KBM-7 (cell line): ENCODE measurements around the gene MAPRE3.

Experiments used
- DNase-seq: peaks from one replicate; pipeline ENCODE4 v3.0.0-alpha.2; 2015
- in situ Hi-C: fragments of 300-500 bp; cut with MboI; formaldehyde crosslinking; loops from 2 replicates; pipeline ENCODE4 v1.14.3; 2020; ENCODE audit warnings: low sequenced_read_pairs, low pct_unique_long_range_greater_than_20kb, mixed read lengths

The MAPRE3 gene

GRCh38 chr2:27025281-27025800 lies 54.9 kb downstream of the MAPRE3 start:
- DNase-seq = no peak
- in situ Hi-C loops = no loop called here

GRCh38 chr2:27025861-27026851 lies 55.7 kb downstream of the MAPRE3 start:
- no peak for DNase-seq
- in situ Hi-C loops = no loop called here

GRCh38 chr2:27027211-27027651 lies 56.8 kb downstream of the MAPRE3 start:
- DNase-seq = no peak
- in situ Hi-C loops = no loop called here

- no peak for DNase-seq
- in situ Hi-C loops = no loop called here
Measured at GRCh38 chr2:27029051-27029450, 58.6 kb downstream of the MAPRE3 start.

GRCh38 chr2:27032495-27033252 lies 62.2 kb downstream of the MAPRE3 start, which contains the start of gene TMEM214:
TSS of gene TMEM214 (plus strand) at chr2:27032965. CDS start at chr2:27033016, 51 bp downstream.
- peak; percentile 87 for DNase-seq
- in situ Hi-C loops = no loop called here

- DNase-seq = peak; percentile 15
- in situ Hi-C loops = no loop called here
Measured at GRCh38 chr2:27033253-27033852, 62.9 kb downstream of the MAPRE3 start.

- DNase-seq = no peak
- in situ Hi-C loops = no loop called here
Measured at GRCh38 chr2:27038012-27038411, 67.6 kb downstream of the MAPRE3 start.

GRCh38 chr2:27038631-27039339 lies 68.3 kb downstream of the MAPRE3 start:
- in situ Hi-C loops = no loop called here
- no peak for DNase-seq

- no peak for DNase-seq
- in situ Hi-C loops = no loop called here
Measured at GRCh38 chr2:27039426-27039825, 69.0 kb downstream of the MAPRE3 start.

- in situ Hi-C loops = no loop called here
- DNase-seq = no peak
Measured at GRCh38 chr2:27039871-27040270, 69.4 kb downstream of the MAPRE3 start.

- DNase-seq = no peak
- in situ Hi-C loops = no loop called here
Measured at GRCh38 chr2:27040282-27040681, 69.8 kb downstream of the MAPRE3 start.

- in situ Hi-C loops = no loop called here
- no peak for DNase-seq
Measured at GRCh38 chr2:27041752-27042151, 71.3 kb downstream of the MAPRE3 start.

- no peak for DNase-seq
- in situ Hi-C loops = no loop called here
Measured at GRCh38 chr2:27042159-27042661, 71.8 kb downstream of the MAPRE3 start.

GRCh38 chr2:27042985-27043634 lies 72.7 kb downstream of the MAPRE3 start:
- in situ Hi-C loops = no loop called here
- no peak for DNase-seq

- in situ Hi-C loops = no loop called here
- no peak for DNase-seq
Measured at GRCh38 chr2:27049422-27050280, 79.2 kb downstream of the MAPRE3 start.

GRCh38 chr2:27050281-27050995 lies 80.0 kb downstream of the MAPRE3 start:
- DNase-seq = peak; percentile 98
- in situ Hi-C loops = no loop called here
